GM18502 (cell line): ENCODE measurements around the gene TMEM174.

ENCODE experiments used
- ATAC-seq: cut with Tn5 transposase; IDR thresholded peaks from one replicate; pipeline ENCODE4 v1.9.1; 2021; ENCODE audit warnings: mild to moderate bottlenecking; ENCODE audit not compliant: unreplicated experiment, poor library complexity

Gene TMEM174, protein sequence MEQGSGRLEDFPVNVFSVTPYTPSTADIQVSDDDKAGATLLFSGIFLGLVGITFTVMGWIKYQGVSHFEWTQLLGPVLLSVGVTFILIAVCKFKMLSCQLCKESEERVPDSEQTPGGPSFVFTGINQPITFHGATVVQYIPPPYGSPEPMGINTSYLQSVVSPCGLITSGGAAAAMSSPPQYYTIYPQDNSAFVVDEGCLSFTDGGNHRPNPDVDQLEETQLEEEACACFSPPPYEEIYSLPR

DNA sequence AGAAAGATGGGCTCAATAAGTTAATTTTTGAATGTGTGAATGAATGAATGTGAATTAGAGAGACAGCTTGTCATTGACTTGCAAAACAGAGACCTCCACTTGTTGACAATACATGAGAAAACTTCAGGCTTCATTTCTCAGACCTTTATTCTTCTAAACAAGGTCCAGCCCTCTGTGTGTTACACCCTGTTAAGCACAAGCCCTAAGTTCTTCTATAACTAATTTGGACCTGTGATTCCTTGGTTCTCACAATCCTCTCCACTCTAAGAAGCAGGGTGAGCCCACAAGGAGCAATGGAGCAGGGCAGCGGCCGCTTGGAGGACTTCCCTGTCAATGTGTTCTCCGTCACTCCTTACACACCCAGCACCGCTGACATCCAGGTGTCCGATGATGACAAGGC, at the start of gene TMEM174:
TSS of gene TMEM174 (plus strand) at position 243 of the 400 bp plus-strand sequence. CDS start at position 294, 51 bp downstream.
- no peak for ATAC-seq

DNA sequence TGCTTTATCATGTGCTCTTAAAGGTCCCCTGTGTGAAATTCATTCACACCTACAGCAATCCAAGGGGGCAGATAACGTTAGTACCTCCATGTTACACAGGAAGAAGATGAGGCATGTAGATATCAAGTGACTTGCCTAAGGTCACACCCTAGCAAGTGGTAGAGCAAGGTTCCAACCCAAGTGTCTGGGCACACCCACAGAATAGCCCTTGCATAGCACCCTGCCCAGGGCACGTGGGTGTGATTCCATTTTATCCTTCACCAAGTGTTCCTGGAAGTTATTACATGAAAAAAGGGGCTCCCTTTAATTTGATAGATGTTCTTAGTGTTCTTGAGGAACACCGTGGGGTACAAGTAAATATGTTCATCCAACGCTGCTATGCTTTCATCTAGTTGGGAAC, 47.7 kb upstream of the TMEM174 start:
- ATAC-seq = no peak

DNA sequence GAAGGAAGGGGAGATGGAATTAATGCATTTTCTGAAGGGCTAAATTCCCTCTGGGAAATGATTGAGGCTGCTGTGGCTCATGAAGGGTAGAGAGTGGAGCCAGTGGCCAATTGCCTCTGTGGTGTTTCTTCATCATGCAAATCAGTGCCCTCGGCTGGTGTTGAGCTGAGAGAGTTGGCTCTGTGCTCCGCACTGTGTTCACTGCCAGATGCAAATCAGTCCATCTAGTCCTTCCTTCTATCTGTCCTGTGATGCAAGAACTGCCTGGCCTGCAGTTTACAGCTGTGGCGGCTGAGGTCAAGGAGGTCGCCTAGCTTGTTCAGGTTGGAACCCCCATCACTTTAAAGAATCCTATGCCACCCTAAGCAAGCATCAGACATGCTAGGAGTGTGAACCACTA, 46.6 kb upstream of the TMEM174 start:
- no peak for ATAC-seq

DNA sequence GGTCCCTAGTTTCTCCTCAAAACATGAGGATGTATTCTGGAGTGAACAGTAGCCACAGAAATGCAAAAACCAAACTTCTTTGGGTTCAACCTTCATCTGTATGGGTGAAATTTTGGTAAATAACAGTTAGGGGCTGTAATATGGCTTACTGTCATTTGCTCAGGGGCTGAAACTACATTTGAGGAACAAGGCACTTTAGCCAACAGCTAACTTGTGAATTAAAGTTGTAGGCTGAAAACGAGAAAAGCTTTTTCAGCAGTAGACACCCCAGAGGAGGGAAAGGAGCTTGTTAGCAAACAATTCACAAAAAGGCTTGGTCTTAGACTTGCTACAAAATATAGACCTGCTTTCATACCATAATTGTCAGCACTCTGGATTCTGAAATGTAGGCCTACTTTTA, 46.0 kb upstream of the TMEM174 start:
- no peak for ATAC-seq

DNA sequence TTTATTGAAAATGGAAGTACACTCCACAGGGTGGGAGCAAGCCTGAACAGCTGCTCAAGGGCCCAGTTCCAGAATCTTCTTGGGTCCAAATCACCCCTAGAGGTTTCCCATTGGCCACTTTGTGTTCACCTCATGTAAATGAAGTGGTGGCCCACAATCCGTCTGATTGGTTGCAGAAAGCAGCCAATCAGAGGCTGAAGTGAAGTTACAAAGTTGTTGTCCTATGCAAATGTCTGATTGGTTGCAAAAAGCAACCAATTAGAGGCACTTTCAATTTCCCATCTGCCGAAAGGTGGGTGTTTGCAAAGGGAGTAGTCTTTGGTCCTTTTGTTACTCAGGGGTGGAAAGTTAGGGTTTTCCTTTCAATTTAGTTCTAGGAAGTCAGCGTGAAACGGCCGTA, 43.9 kb upstream of the TMEM174 start:
- no peak for ATAC-seq

DNA sequence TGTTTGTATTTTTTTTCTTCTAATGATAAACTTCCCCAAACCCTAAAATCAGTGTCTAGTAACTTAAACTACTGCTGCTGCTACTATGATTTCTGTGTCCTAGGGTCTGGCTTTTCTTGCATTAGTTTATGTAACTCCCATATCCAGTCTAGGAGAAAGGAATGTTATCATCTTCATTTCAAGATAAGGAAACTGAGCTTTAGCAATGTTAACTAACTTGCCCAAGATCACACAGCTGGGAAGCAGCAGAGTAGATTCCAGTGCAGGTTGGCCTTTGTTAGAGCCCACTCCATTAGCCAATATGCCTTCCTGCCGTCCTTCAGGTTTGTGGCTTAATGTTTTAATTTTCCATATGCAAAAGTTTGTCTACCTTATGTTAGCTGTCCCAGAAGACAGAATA, 42.2 kb upstream of the TMEM174 start:
- no peak for ATAC-seq

DNA sequence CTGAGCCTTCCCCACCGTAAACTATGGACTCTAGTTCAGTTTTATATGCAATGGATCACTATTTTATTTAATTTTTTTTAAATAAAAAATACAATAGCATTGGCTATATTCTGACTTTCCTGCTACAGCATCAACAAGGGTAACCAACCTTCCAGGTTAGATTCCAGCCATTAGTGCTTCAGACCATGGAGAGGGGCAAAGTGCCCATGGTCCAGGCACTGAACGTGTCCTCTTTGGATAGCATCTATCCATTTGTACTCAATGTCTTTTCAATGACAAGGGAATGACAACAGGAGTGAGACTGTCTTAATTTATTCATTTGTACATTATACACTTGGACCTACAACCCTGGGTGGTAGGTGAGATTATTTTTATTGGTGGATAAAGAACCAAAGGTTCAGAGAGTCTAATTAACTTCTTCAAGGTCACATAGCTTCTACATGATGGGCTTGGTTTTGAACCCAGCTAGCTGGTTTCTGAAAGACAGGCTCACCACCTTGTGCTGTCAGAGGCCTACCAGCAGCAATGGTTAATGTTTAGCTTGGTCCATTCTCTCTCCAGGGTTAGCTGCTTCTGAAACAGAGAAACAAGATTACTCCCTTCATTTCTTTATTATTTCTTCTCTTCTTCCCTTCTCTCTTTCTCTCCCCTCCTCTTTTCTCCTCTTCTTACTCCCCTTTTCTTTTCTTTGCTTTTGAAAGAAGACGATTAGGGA, 41.1 kb upstream of the TMEM174 start:
- no peak for ATAC-seq

DNA sequence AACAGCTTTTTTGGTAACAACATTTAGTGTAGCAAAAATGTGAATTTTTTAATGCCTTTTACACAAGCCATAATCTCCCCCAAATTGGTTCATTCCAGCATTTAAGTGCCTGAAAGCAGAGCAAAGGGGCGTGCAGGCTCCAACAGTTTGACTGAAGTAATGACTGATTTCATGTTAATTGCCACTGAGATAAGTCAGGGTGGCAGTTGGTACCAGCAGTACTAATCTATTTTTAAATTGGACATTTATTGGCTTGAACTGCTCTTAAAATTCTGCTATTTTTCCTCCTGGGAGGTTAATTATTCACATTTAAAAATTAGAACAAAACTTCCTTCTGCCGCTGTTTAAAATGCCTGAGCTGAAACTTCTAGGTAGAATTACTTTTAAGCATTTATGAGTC, 40.2 kb upstream of the TMEM174 start:
- ATAC-seq = no peak

DNA sequence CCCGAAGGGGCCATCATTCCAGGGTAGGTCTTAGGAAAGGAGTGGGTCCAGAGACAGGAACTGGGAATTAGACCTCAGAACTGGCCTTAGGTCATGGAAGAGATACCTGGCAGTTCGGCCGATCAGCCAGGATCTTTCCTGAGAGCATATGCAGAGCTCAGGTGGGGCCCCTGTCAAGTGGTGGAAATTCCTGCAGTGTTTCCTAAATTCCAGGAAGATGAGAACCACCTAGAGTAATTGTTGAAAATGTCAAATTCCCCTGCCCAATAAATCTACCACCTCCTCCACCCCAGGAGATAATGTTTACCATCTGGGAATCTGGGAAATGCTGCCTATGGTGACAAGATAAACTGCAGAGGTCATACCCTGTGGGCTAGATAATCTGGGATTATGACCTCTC, 38.0 kb upstream of the TMEM174 start:
- no peak for ATAC-seq

DNA sequence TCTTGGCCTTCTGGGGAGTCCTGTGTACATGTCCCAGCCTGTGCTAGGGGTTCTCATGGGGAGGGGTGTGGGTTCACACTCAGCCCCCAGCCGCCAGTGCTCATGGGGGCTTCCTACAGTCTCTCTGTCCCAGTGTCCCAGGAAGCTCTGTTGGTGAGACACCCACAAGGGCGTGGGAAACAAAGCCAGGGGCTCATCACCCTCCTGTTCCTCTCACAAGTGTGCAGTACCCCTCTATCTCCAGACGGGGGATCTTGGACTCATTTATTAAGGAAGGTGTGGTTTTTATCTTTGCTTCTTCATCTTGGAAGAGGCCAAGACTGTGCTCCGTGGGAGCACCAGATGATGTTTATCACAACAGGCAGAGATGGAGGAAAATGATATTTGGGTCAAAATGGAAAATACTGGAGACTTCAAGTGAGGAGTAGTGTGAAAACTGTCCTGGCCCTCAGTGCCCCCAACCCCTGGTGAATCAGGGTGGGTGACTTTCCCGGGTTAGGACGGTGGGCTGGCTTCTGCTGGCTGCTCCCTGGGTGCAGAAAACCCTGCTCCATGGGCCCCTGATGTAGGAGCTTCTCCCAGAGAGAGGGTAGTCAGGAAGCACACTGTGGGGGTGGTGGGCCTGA, 37.5 kb upstream of the TMEM174 start:
- ATAC-seq = no peak

DNA sequence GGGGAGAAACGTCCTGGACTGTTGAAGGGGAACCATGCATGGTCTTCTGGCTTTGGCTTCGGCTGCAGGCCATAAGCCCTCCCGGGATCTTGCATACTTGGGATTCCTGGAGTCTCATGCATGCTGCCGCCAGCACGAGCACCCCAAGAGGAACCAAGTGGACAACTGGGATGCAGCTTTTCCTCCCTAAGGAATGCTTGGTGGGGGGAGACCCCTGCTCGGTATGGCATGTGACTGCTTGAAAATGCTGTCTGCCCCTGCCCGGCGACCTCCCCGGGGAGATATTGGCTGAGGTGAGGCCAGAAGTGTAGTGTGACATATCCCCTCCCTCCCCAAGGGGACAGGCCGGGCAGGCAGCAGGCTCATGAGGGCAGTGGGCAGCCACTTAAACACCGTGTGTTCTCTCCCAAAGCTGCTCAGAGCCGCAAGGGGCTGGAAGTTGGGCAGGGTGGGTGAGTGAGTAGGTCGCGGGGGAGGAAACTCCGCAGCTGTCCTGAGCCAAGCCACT, 36.9 kb upstream of the TMEM174 start:
- ATAC-seq = no peak

DNA sequence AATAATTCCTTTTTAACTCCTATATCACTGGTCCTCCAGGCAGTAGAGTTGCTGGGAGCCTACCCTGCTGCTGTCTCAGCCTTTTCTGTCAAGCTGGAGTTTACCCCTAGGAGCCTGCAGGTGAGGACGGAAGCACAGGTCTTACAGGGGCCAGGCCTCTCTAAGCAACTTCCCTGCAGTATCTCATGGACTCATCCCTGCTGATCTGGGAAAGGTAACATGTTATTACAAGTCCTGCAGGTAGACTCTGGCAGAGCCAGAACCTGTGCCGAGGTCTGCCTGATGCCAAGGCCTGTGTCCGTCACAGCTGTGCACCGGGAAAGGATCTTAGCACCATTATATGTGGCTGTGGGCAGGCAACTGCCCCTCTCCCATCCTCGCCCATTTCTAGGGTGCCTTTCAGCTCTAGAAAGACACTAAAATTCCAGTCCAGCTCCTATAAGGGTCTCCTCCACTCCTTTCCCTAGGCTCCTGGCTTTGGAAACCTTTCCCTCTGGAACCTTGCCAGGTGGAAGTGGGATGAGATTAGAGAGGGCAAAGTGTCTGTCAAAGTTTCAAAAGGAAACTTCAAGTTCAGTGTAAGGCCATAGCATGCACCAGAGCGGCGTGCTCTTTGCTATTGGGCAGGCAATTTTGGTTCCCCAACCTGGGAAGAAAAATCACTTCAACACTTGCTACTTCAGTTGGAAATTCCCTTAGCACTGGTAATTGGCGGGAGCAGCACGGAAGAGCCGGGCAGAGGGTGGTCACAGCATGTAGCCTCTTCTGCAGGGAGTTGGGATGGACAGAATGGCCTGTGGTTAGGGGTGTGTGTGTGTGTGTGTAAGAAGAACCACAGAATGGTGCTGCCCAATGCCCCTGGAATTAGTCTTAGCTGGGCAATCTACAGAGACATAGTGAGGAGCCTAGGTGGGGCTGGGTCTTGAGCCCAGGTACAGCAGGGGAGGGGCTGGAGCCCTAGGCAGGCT, 35.1 kb upstream of the TMEM174 start:
- no peak for ATAC-seq

DNA sequence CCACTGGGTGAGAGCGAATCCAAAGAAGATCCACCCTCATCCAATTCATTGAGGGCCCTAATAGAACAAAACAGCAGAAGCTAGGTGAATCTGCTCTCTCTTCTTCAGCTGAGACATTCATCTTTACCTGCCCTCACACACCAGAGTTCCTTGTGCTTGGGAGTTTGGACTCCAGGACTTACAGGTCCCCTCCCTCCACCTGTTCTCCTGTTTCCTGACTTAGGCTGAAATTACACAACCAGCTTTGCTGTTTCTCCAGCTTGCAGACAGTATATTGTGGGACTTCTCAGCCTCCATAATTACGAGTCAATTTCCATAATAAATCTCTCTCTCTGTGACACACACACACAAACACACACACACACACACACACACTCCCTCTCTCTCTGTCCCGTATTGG, 33.5 kb upstream of the TMEM174 start:
- no peak for ATAC-seq

DNA sequence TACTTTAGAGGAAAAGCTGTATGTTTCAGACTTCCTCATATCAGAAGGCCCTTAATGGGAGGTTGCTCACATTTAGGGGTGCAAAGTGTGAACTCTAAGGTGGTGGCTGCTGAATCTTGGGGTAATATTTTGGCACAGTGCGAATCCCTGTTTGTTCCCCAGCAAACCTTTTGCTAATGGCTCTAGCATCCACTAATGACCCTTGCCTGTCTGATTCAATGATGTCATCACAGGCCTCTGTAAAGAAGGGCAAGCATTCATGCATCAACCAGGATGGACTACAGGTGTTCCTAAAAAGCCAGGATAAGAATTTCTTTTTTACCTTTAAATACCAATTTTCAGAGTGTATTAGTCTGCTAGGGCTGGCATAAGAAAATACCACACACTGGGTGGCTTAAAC, 32.2 kb upstream of the TMEM174 start:
- ATAC-seq = no peak

DNA sequence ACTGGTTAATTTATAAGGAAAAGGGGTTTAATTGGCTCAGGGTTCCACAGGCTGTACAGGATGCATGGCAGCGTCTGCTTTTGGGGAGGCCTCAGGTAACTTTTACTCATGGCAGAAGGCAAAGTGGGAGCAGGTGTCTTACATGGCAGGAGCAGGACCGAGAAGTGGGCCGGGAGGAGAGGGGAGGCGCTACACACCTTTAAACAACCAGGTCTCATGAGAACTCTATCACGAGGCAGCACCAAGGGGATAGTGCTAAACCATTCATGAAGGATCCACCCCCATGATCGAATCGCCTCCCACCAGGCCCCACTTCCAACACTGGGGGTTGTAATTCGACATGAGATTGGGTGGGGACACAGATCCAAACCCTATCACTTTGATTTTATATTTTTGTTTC, 31.0 kb upstream of the TMEM174 start:
- ATAC-seq = no peak

DNA sequence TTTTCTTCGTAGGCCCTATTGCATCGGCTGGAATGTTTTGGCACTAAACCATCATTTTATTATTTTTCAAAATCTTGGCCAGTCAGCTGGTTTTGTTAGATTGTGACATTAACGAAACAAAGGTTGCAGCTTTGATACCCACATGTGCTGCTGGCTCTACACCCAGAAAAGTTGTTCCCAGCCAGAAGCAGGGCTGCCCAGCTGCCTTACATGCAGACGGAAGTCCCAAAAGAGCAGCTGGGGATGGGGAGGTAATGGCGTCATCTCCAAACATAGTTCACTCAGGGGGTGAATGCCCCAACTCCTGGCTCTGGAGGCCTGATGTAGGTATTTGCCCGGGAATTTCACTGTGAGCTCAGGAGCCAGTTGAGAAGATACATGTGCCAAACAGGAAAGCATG, 29.3 kb upstream of the TMEM174 start:
- ATAC-seq = no peak

DNA sequence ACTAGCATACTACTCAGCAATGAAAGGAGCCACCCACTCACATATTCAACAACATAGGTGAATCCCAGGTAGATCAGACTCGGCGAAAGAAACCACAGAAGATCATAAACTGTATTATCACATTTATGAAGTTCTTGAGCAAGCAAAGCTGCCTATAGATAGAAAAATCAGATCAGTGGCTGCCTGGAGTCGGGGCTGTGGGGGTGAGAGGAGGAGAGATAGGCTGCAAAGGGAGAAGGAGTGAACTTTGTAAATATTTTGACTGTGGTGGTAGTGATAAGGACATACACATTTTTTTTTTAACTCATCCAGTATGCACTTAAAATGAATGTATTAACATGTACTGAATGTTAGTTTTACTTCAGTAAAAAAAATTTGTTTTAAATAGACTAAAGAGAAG, 23.5 kb upstream of the TMEM174 start:
- no peak for ATAC-seq

DNA sequence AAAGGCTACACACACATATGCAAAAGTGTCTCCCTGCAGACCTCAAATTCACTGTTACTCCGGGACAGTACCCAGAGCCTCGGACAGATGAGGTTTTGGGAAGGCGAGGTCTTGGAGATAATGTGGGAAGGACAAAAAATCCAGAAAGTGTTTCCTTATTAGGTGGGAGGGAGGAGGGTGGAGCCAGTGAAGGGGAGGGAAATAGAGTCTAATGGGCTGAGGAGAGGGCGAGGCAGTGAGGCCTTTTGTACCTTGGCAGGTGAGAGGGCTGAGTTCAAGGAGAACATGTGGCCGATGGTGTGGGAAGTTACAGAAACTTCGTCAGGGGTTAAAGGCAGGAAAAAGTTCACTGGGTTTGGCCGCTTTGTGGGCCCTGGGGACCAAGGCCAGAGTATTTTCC, 22.1 kb upstream of the TMEM174 start:
- ATAC-seq = no peak

DNA sequence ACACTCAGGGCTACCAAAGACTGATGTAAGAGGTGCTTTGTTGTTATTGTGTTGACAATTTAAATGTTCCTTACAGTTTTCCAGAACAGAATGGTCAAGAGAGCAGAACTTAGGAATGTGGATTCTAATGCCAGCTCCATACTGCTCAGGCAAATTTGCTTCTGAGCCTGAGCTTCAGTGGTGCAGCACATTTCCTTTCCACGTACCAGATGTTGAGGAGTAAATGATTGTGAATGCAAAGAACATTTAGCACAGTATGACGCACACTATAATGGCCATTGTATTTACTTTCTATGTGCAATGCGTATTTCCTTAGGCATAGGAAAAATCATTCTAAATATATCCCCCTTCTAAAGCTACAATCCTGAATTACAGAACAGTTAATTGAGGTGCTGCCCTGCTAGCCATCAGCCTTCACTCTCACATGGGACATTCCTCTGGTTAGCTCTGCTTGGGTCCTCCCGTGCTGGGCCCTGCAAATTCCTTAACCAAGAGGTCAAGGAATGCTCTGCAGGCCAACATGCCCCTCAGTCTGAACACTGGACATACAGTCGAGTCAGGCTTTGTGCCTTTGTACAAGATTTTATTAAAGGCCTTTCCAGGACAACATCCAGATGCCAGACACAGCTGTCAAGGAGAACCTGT, 21.1 kb upstream of the TMEM174 start:
- no peak for ATAC-seq
